ENCODE data around the gene CTNND1.

DNA sequence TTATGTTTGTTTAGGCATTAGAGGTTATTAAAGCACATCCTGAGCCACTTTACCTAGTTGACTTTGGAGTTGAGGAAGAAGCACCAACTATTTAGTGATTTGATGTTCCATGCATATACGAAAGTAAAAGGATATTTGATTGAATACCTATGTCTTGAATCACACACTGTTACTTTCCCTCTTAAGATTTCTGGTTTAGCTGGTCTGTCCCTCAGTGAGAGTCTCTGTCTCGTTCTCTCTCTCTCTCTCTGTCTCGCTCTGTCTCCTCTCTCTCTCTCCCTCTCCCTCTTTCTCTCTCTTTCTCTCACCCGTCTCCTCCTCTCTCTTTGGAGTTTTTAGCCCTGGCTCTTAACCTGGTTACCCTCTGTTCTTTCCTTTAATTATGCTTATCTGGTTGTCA lies 11.0 kb downstream of the CTNND1 start:
- TF ChIP-seq, protein P1, sequence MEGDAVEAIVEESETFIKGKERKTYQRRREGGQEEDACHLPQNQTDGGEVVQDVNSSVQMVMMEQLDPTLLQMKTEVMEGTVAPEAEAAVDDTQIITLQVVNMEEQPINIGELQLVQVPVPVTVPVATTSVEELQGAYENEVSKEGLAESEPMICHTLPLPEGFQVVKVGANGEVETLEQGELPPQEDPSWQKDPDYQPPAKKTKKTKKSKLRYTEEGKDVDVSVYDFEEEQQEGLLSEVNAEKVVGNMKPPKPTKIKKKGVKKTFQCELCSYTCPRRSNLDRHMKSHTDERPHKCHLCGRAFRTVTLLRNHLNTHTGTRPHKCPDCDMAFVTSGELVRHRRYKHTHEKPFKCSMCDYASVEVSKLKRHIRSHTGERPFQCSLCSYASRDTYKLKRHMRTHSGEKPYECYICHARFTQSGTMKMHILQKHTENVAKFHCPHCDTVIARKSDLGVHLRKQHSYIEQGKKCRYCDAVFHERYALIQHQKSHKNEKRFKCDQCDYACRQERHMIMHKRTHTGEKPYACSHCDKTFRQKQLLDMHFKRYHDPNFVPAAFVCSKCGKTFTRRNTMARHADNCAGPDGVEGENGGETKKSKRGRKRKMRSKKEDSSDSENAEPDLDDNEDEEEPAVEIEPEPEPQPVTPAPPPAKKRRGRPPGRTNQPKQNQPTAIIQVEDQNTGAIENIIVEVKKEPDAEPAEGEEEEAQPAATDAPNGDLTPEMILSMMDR (tag by site-specific recombination; IDR thresholded peaks at IDR 0.05): no peak
- TF ChIP-seq ZNF221 (tag by site-specific recombination; IDR thresholded peaks at IDR 0.05; ENCODE audit: borderline replicate concordance): no peak
- TF ChIP-seq ZNF311 (tag by site-specific recombination; IDR thresholded peaks at IDR 0.05; ENCODE audit: borderline replicate concordance): no peak
- TF ChIP-seq, protein P2, sequence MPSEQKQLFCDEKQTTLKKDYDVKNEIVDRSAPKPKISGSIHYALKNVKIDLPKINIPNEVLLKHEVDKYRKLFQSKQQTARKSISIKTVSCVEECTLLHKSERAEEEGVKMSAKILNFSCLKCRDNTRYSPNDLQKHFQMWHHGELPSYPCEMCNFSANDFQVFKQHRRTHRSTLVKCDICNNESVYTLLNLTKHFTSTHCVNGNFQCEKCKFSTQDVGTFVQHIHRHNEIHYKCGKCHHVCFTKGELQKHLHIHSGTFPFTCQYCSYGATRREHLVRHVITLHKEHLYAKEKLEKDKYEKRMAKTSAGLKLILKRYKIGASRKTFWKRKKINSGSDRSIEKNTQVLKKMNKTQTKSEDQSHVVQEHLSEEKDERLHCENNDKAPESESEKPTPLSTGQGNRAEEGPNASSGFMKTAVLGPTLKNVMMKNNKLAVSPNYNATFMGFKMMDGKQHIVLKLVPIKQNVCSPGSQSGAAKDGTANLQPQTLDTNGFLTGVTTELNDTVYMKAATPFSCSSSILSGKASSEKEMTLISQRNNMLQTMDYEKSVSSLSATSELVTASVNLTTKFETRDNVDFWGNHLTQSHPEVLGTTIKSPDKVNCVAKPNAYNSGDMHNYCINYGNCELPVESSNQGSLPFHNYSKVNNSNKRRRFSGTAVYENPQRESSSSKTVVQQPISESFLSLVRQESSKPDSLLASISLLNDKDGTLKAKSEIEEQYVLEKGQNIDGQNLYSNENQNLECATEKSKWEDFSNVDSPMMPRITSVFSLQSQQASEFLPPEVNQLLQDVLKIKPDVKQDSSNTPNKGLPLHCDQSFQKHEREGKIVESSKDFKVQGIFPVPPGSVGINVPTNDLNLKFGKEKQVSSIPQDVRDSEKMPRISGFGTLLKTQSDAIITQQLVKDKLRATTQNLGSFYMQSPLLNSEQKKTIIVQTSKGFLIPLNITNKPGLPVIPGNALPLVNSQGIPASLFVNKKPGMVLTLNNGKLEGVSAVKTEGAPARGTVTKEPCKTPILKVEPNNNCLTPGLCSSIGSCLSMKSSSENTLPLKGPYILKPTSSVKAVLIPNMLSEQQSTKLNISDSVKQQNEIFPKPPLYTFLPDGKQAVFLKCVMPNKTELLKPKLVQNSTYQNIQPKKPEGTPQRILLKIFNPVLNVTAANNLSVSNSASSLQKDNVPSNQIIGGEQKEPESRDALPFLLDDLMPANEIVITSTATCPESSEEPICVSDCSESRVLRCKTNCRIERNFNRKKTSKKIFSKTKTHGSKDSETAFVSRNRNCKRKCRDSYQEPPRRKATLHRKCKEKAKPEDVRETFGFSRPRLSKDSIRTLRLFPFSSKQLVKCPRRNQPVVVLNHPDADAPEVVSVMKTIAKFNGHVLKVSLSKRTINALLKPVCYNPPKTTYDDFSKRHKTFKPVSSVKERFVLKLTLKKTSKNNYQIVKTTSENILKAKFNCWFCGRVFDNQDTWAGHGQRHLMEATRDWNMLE (tag by site-specific recombination; conservative IDR thresholded peaks at IDR 0.05; ENCODE audit: low read depth): no peak
- TF ChIP-seq ZNF701 (tag by site-specific recombination; IDR thresholded peaks at IDR 0.05): no peak
- TF ChIP-seq ZNF548 (tag by site-specific recombination; IDR thresholded peaks at IDR 0.05): no peak
- TF ChIP-seq ZNF768 (tag by site-specific recombination; IDR thresholded peaks at IDR 0.05): no peak
- TF ChIP-seq GLI4 (tag by site-specific recombination; IDR thresholded peaks at IDR 0.05): no peak
- TF ChIP-seq ZNF214 (tag by site-specific recombination; IDR thresholded peaks at IDR 0.05; ENCODE audit: borderline replicate concordance): no peak
